ENCODE data around the gene AKAP11. TPM values are rescaled to one million over a fixed set of nuclear protein-coding genes. Genes with fewer than 3 reads are reported as not detected.

AKAP11 gene
- total and polyA plus RNA-seq, 3 experiments from 2014 or later, result 3.2 to 37.9 (median 37.8) TPM

GRCh38 chr13:42360046-42360574 is 88.2 kb downstream of the AKAP11 start:
- H3K9me3 Mint-ChIP-seq, result no peaks in the 10 kb centered on the region
- Histone ChIP-seq H3K36me3 (ENCODE audit: insufficient read depth, low read length) (no peaks in the 10 kb centered on the region), H3K4me1 (ENCODE audit: insufficient read depth, low read length) (peaks cover 13% of the 10 kb centered on the region), H3K9me3 (ENCODE audit: low read length) (no peaks in the 10 kb centered on the region), H3K27ac (ENCODE audit: low read depth, low read length) (no peak overlapping the region), H3K4me3 (ENCODE audit: low read length) (no peak overlapping the region), H3K27me3 (ENCODE audit: insufficient read depth, low read length, poor library complexity, severe bottlenecking) (no peaks in the 10 kb centered on the region)
- peaks cover 11 to 27% (median 14%) of the 10 kb centered on the region in 3 donors for H3K4me1 Mint-ChIP-seq
- ChIA-PET POLR2A (no interaction called here), CTCF (interaction anchor here (0.8 to 1.4 kb wide), 2 partner anchors 18 to 26 kb away, joined by 3 to 4 read pairs; no protein-coding TSS in a partner anchor)
- peaks cover 0 to 2% (median 0%) of the 10 kb centered on the region in 3 donors for H3K36me3 Mint-ChIP-seq
- H3K27me3 Mint-ChIP-seq, result peaks cover 0 to 2% of the 10 kb centered on the region in 2 donors
- H3K27ac Mint-ChIP-seq, result peak overlapping the region in 1 of 8 donors; percentile 30
- H3K4me3 Mint-ChIP-seq, result no peak overlapping the region
- no peak for DNase-seq

- no peaks in the 10 kb centered on the region for H3K9me3 Mint-ChIP-seq
- H3K4me1 ChIP-seq (ENCODE audit: insufficient read depth, low read length), result no peaks in the 10 kb centered on the region
- H3K27me3 ChIP-seq (ENCODE audit: insufficient read depth, low read length, poor library complexity, severe bottlenecking), result no peaks in the 10 kb centered on the region
- CTCF ChIA-PET, result no interaction called here
- peaks cover 0 to 13% (median 0%) of the 10 kb centered on the region in 3 donors for H3K4me1 Mint-ChIP-seq
- H3K36me3 Mint-ChIP-seq, result no peaks in the 10 kb centered on the region
- H3K27ac ChIP-seq (ENCODE audit: low read depth, low read length), result no peak overlapping the region
- H3K9me3 ChIP-seq (ENCODE audit: low read length), result no peaks in the 10 kb centered on the region
- H3K4me3 Mint-ChIP-seq, result no peak overlapping the region
- no peak for DNase-seq
- POLR2A ChIA-PET, result no interaction called here
- H3K36me3 ChIP-seq (ENCODE audit: insufficient read depth, low read length), result no peaks in the 10 kb centered on the region
- no peak overlapping the region for H3K4me3 ChIP-seq (ENCODE audit: low read length)
- peaks cover 0 to 2% of the 10 kb centered on the region in 2 donors for H3K27me3 Mint-ChIP-seq
- H3K27ac Mint-ChIP-seq, result no peak overlapping the region
Observed at GRCh38 chr13:42361701-42362100, 89.7 kb downstream of the AKAP11 start.

- Histone ChIP-seq H3K36me3 (ENCODE audit: insufficient read depth, low read length) (no peaks in the 10 kb centered on the region), H3K27me3 (ENCODE audit: insufficient read depth, low read length, poor library complexity, severe bottlenecking) (no peaks in the 10 kb centered on the region), H3K9me3 (ENCODE audit: low read length) (no peaks in the 10 kb centered on the region), H3K4me1 (ENCODE audit: insufficient read depth, low read length) (peaks cover 6% of the 10 kb centered on the region), H3K27ac (ENCODE audit: low read depth, low read length) (no peak overlapping the region), H3K4me3 (ENCODE audit: low read length) (no peak overlapping the region)
- Mint-ChIP-seq H3K27me3 (peaks cover 0 to 2% of the 10 kb centered on the region in 2 donors), H3K36me3 (no peaks in the 10 kb centered on the region), H3K4me3 (no peak overlapping the region), H3K4me1 (peaks cover 6 to 19% (median 10%) of the 10 kb centered on the region in 3 donors), H3K27ac (no peak overlapping the region), H3K9me3 (no peaks in the 10 kb centered on the region)
- CTCF ChIA-PET, result interaction anchor here (1.5 kb wide), 1 partner anchor 114 kb away, joined by 3 read pairs; no protein-coding TSS in a partner anchor
- POLR2A ChIA-PET, result no interaction called here
- no peak for DNase-seq
Observed at GRCh38 chr13:42363941-42364612, 92.1 kb downstream of the AKAP11 start.

- Mint-ChIP-seq H3K4me1 (peaks cover 11 to 24% (median 15%) of the 10 kb centered on the region in 3 donors), H3K36me3 (no peaks in the 10 kb centered on the region), H3K27ac (no peak overlapping the region), H3K27me3 (peaks cover 0 to 2% of the 10 kb centered on the region in 2 donors), H3K9me3 (no peaks in the 10 kb centered on the region), H3K4me3 (no peak overlapping the region)
- Histone ChIP-seq H3K9me3 (ENCODE audit: low read length) (no peaks in the 10 kb centered on the region), H3K36me3 (ENCODE audit: insufficient read depth, low read length) (no peaks in the 10 kb centered on the region), H3K4me3 (ENCODE audit: low read length) (no peak overlapping the region), H3K4me1 (ENCODE audit: insufficient read depth, low read length) (peaks cover 11% of the 10 kb centered on the region), H3K27me3 (ENCODE audit: insufficient read depth, low read length, poor library complexity, severe bottlenecking) (no peaks in the 10 kb centered on the region), H3K27ac (ENCODE audit: low read depth, low read length) (no peak overlapping the region)
- DNase-seq, result no peak
- CTCF ChIA-PET, result interaction anchor here (1.5 kb wide), 1 partner anchor 114 kb away, joined by 3 read pairs; no protein-coding TSS in a partner anchor
- POLR2A ChIA-PET, result no interaction called here
Observed at GRCh38 chr13:42364613-42365000, 92.7 kb downstream of the AKAP11 start.

- Histone ChIP-seq H3K4me1 (ENCODE audit: insufficient read depth, low read length) (peaks cover 12% of the 10 kb centered on the region), H3K27me3 (ENCODE audit: insufficient read depth, low read length, poor library complexity, severe bottlenecking) (no peaks in the 10 kb centered on the region), H3K36me3 (ENCODE audit: insufficient read depth, low read length) (no peaks in the 10 kb centered on the region), H3K9me3 (ENCODE audit: low read length) (no peaks in the 10 kb centered on the region), H3K27ac (ENCODE audit: low read depth, low read length) (no peak overlapping the region), H3K4me3 (ENCODE audit: low read length) (no peak overlapping the region)
- H3K27me3 Mint-ChIP-seq, result peaks cover 0 to 2% of the 10 kb centered on the region in 2 donors
- ChIA-PET POLR2A (no interaction called here), CTCF (interaction anchor here (1.0 kb wide), 1 partner anchor 10 kb away, joined by 3 read pairs; no protein-coding TSS in a partner anchor)
- H3K4me1 Mint-ChIP-seq, result peaks cover 12 to 26% (median 26%) of the 10 kb centered on the region in 3 donors
- DNase-seq, result no peak
- no peaks in the 10 kb centered on the region for H3K9me3 Mint-ChIP-seq
- H3K27ac Mint-ChIP-seq, result no peak overlapping the region
- H3K36me3 Mint-ChIP-seq, result peaks cover 0 to 3% (median 0%) of the 10 kb centered on the region in 3 donors
- no peak overlapping the region for H3K4me3 Mint-ChIP-seq
Observed at GRCh38 chr13:42367831-42368230, 95.9 kb downstream of the AKAP11 start.

GRCh38 chr13:42369071-42369797 is 97.3 kb downstream of the AKAP11 start:
- Mint-ChIP-seq H3K27me3 (peaks cover 0 to 4% of the 10 kb centered on the region in 2 donors), H3K4me3 (peak overlapping the region in 3 of 7 donors; percentile 17 to 55 (median 19))

GRCh38 chr13:42370229-42370628 is 98.3 kb downstream of the AKAP11 start:
- no peak overlapping the region for H3K4me3 ChIP-seq (ENCODE audit: low read length)
- H3K36me3 Mint-ChIP-seq, result peaks cover 0 to 3% (median 0%) of the 10 kb centered on the region in 3 donors
- no peaks in the 10 kb centered on the region for H3K27me3 ChIP-seq (ENCODE audit: insufficient read depth, low read length, poor library complexity, severe bottlenecking)
- no peaks in the 10 kb centered on the region for H3K36me3 ChIP-seq (ENCODE audit: insufficient read depth, low read length)
- peaks cover 12 to 33% (median 26%) of the 10 kb centered on the region in 3 donors for H3K4me1 Mint-ChIP-seq
- POLR2A ChIA-PET, result no interaction called here
- peaks cover 0 to 1% of the 10 kb centered on the region in 2 donors for H3K27me3 Mint-ChIP-seq
- no peak for DNase-seq
- peak overlapping the region in 1 of 7 donors; percentile 56 for H3K4me3 Mint-ChIP-seq
- no peaks in the 10 kb centered on the region for H3K9me3 Mint-ChIP-seq
- H3K4me1 ChIP-seq (ENCODE audit: insufficient read depth, low read length), result peaks cover 12% of the 10 kb centered on the region
- peak overlapping the region in 1 of 8 donors; percentile 24 for H3K27ac Mint-ChIP-seq
- CTCF ChIA-PET, result no interaction called here
- no peaks in the 10 kb centered on the region for H3K9me3 ChIP-seq (ENCODE audit: low read length)
- H3K27ac ChIP-seq (ENCODE audit: low read depth, low read length), result no peak overlapping the region

More at GRCh38 chr13:42369071-42369797, 97.3 kb downstream of the AKAP11 start:
- Mint-ChIP-seq H3K27ac (peak overlapping the region in 4 of 8 donors; percentile 22 to 59 (median 36)), H3K4me1 (peaks cover 12 to 29% (median 26%) of the 10 kb centered on the region in 3 donors), H3K36me3 (peaks cover 0 to 3% (median 0%) of the 10 kb centered on the region in 3 donors), H3K9me3 (no peaks in the 10 kb centered on the region)
- ChIA-PET CTCF (no interaction called here), POLR2A (interaction anchor here (0.6 kb wide), 1 partner anchor 27 kb away, joined by 3 read pairs; no protein-coding TSS in a partner anchor)
- H3K27ac ChIP-seq (ENCODE audit: low read depth, low read length), result no peak overlapping the region
- H3K9me3 ChIP-seq (ENCODE audit: low read length), result no peaks in the 10 kb centered on the region
- DNase-seq, result no peak
- no peaks in the 10 kb centered on the region for H3K36me3 ChIP-seq (ENCODE audit: insufficient read depth, low read length)
- no peaks in the 10 kb centered on the region for H3K27me3 ChIP-seq (ENCODE audit: insufficient read depth, low read length, poor library complexity, severe bottlenecking)
- no peak overlapping the region for H3K4me3 ChIP-seq (ENCODE audit: low read length)
- peaks cover 12% of the 10 kb centered on the region for H3K4me1 ChIP-seq (ENCODE audit: insufficient read depth, low read length)
